ENCODE results near the gene IER3IP1.
A peak's percentile ranks its signal among the peaks of the same experiment; 100 is the strongest.

- peak; percentile 98 for TF ChIP-seq POLR2AphosphoS5 (IDR thresholded peaks at IDR 0.05; ENCODE audit: low read depth, low read length)
- TF ChIP-seq TAF1 (IDR thresholded peaks at IDR 0.05; ENCODE audit: borderline replicate concordance, insufficient read depth, low read length): peak; percentile 72
Observed at GRCh38 chr18:47150029-47150823, 25.9 kb downstream of the IER3IP1 start, which contains the start of gene HDHD2.

All from PFSK-1 (cell line).